Measurements from ENCODE around the gene POMT1.

GRCh38 chr9:131477367-131477766, 25.4 kb upstream of the POMT1 start:
- no peak for TF ChIP-seq CTCF (IDR thresholded peaks at IDR 0.05)
- TF ChIP-seq POLR2AphosphoS5 (IDR thresholded peaks at IDR 0.05) = no peak
- TF ChIP-seq POLR2A (IDR thresholded peaks at IDR 0.05) = no peak
